Esophagus muscularis mucosa (tissue), 4 donors: Measurements from ENCODE around the gene CSPG5. TPM values are rescaled to one million over a fixed set of nuclear protein-coding genes. Genes with fewer than 3 reads are reported as not detected.

ENCODE experiments used
- DNase-seq: peaks from one replicate; pipeline ENCODE4 v3.0.0-alpha.2; 2017; ENCODE audit errors: extremely low spot score
- H3K27ac ChIP-seq, 4 donors: fragments of 200-600 bp; sonication (generic); replicated peaks in 1 of 4; 1 replicate in 3 of 4; 2 replicates in 1 of 4; pipeline ENCODE4 v1.5.1; 2016 to 2019; ENCODE audit warnings: mild to moderate bottlenecking in 1 of 4
- H3K27me3 ChIP-seq, 4 donors: fragments of 200-600 bp; sonication (generic); one replicate each; pipeline versions ENCODE4 v1.5.1 to v1.6.0; 2016 to 2019
- H3K36me3 ChIP-seq, 4 donors: fragments of 200-600 bp; sonication (generic); one replicate each; pipeline ENCODE4 v1.5.1; 2016 to 2019
- H3K4me1 ChIP-seq, 4 donors: fragments of 200-600 bp; sonication (generic); one replicate each; pipeline ENCODE4 v1.5.1; 2016 to 2019
- H3K4me3 ChIP-seq, 4 donors: fragments of 200-600 bp; sonication (generic); 1 replicate in 2 of 4; 2 replicates in 2 of 4; pipeline ENCODE4 v1.5.1; 2016 to 2019; ENCODE audit warnings: mild to moderate bottlenecking in 4 of 4, moderate library complexity in 1 of 4
- H3K9me3 ChIP-seq, 4 donors: fragments of 200-600 bp; sonication (generic); 1 replicate in 3 of 4; 2 replicates in 1 of 4; pipeline ENCODE4 v1.5.1; 2016 to 2019
- CTCF ChIP-seq, 3 experiments: fragments of 200-600 bp in 2 of 3; fragments of 450-650 bp in 1 of 3; sonication (generic) in 2 of 3; IDR thresholded peaks; one replicate each; pipeline ENCODE4 v1.5.1; 2017 to 2019; ENCODE audit warnings: antibody characterized with exemption in 3 of 3, mild to moderate bottlenecking in 2 of 3, moderate library complexity in 1 of 3
- EP300 ChIP-seq: sonication (generic); formaldehyde crosslinking; IDR thresholded peaks from one replicate; pipeline ENCODE4 v1.6.1; 2017; ENCODE audit warnings: antibody characterized with exemption
- POLR2A ChIP-seq: fragments of 450-650 bp; IDR thresholded peaks from one replicate; pipeline ENCODE4 v1.6.1; 2017; ENCODE audit warnings: antibody characterized with exemption, moderate library complexity, mild to moderate bottlenecking, low read depth
- POLR2AphosphoS5 ChIP-seq, 2 donors: sonication (generic); formaldehyde crosslinking; IDR thresholded peaks; one replicate each; pipeline ENCODE4 v1.6.1; 2017; ENCODE audit warnings: antibody characterized with exemption in 2 of 2
- WGBS: methylation state at CpG from one replicate; pipeline ENCODE4 v1.1.5; 2018; 5-methylcytosine and 5-hydroxymethylcytosine counted together
- intact Hi-C: fragments of 100-400 bp; cut with DNase I; formaldehyde crosslinking; loops from one replicate; pipeline ENCODE4 v1.15.1; 2023
- total RNA-seq, 4 donors: library from RNA; depleted of rRNA; stranded (reverse); fragments of >200 nt; gene quantifications; one replicate each; pipeline versions ENCODE4 v1.1.0 to v1.2.1, GENCODE V29; 2016

CSPG5 gene
- total RNA-seq, 4 donors from 2014 or later = 0.66 to 1.2 (median 0.75) TPM; not detected in 1

GRCh38 chr3:47604145-47604544, 25.5 kb upstream of the CSPG5 start:
- no peak for DNase-seq
- TF ChIP-seq CTCF (IDR thresholded peaks at IDR 0.05) (no peak), POLR2A (no peak), EP300 (no peak), POLR2AphosphoS5 (IDR thresholded peaks at IDR 0.05) (no peak)
- Histone ChIP-seq H3K4me1 (peaks cover 0 to 12% (median 6%) of the 10 kb centered on the region in 4 donors), H3K27ac (no peak overlapping the region), H3K4me3 (no peak overlapping the region), H3K36me3 (peaks cover 4 to 41% (median 23%) of the 10 kb centered on the region in 4 donors), H3K9me3 (no peaks in the 10 kb centered on the region), H3K27me3 (no peaks in the 10 kb centered on the region)
- intact Hi-C loops = no loop called here
- WGBS = 65% methylated on average over 2 of the region's 2 CpGs

GRCh38 chr3:47603332-47603731, 24.7 kb upstream of the CSPG5 start:
- H3K27ac ChIP-seq = no peak overlapping the region
- peaks cover 1 to 38% (median 16%) of the 10 kb centered on the region in 4 donors for H3K36me3 ChIP-seq
- DNase-seq = no peak
- no peak for TF ChIP-seq POLR2A
- no peak for TF ChIP-seq POLR2AphosphoS5 (IDR thresholded peaks at IDR 0.05)
- TF ChIP-seq EP300 = no peak
- TF ChIP-seq CTCF (IDR thresholded peaks at IDR 0.05) = no peak
- H3K9me3 ChIP-seq = no peaks in the 10 kb centered on the region
- intact Hi-C loops = no loop called here
- no peaks in the 10 kb centered on the region for H3K27me3 ChIP-seq
- H3K4me3 ChIP-seq = no peak overlapping the region
- peaks cover 0 to 12% (median 6%) of the 10 kb centered on the region in 4 donors for H3K4me1 ChIP-seq

- intact Hi-C loops = no loop called here
- Histone ChIP-seq H3K4me1 (peaks cover 0 to 12% (median 6%) of the 10 kb centered on the region in 4 donors), H3K27me3 (no peaks in the 10 kb centered on the region), H3K4me3 (no peak overlapping the region), H3K27ac (no peak overlapping the region), H3K9me3 (no peaks in the 10 kb centered on the region), H3K36me3 (peaks cover 0 to 29% (median 12%) of the 10 kb centered on the region in 4 donors)
- 85% methylated on average over 3 of the region's 3 CpGs for WGBS
- DNase-seq = no peak
- no peak for TF ChIP-seq POLR2AphosphoS5 (IDR thresholded peaks at IDR 0.05)
Observed at GRCh38 chr3:47601281-47601680, 22.6 kb upstream of the CSPG5 start.

- intact Hi-C loops = no loop called here
- DNase-seq = no peak
- WGBS = 81% methylated on average over 3 of the region's 3 CpGs
- Histone ChIP-seq H3K36me3 (peaks cover 12 to 66% (median 30%) of the 10 kb centered on the region in 4 donors), H3K27ac (no peak overlapping the region), H3K27me3 (no peaks in the 10 kb centered on the region), H3K9me3 (no peaks in the 10 kb centered on the region), H3K4me1 (no peaks in the 10 kb centered on the region), H3K4me3 (no peak overlapping the region)
- no peak for TF ChIP-seq POLR2A
- no peak for TF ChIP-seq EP300
- no peak for TF ChIP-seq CTCF (IDR thresholded peaks at IDR 0.05)
- TF ChIP-seq POLR2AphosphoS5 (IDR thresholded peaks at IDR 0.05) = no peak
Observed at GRCh38 chr3:47594792-47595191, 16.1 kb upstream of the CSPG5 start.

GRCh38 chr3:47592066-47592795, 13.6 kb upstream of the CSPG5 start:
- no peak overlapping the region for H3K4me3 ChIP-seq
- peaks cover 23 to 74% (median 38%) of the 10 kb centered on the region in 4 donors for H3K36me3 ChIP-seq
- H3K9me3 ChIP-seq = no peaks in the 10 kb centered on the region
- H3K4me1 ChIP-seq = no peaks in the 10 kb centered on the region
- no peak for DNase-seq
- TF ChIP-seq CTCF (IDR thresholded peaks at IDR 0.05) = no peak
- TF ChIP-seq EP300 = no peak
- no peak for TF ChIP-seq POLR2AphosphoS5 (IDR thresholded peaks at IDR 0.05)
- no peak for TF ChIP-seq POLR2A
- intact Hi-C loops = no loop called here
- 77% methylated on average over 4 of the region's 4 CpGs for WGBS
- H3K27ac ChIP-seq = no peak overlapping the region
- H3K27me3 ChIP-seq = no peaks in the 10 kb centered on the region
